Measurements from ENCODE around the gene IQCE.

Gene IQCE

GRCh38 chr7:2517678-2518507, 40.9 kb upstream of the IQCE start:
- no peak for TF ChIP-seq CTCF (conservative IDR thresholded peaks at IDR 0.05; ENCODE audit: low read depth, low read length)

GRCh38 chr7:2518737-2519118, 40.1 kb upstream of the IQCE start:
- peak overlapping the region; percentile 47 for H3K4me3 ChIP-seq (ENCODE audit: low read depth, low read length)
- DNase-seq (ENCODE audit: low read depth): no peak
- no peak for TF ChIP-seq CTCF (conservative IDR thresholded peaks at IDR 0.05; ENCODE audit: low read depth, low read length)

More at GRCh38 chr7:2517678-2518507, 40.9 kb upstream of the IQCE start:
- no peak overlapping the region for H3K4me3 ChIP-seq (ENCODE audit: low read depth, low read length)
- peak; percentile 61 for DNase-seq (ENCODE audit: low read depth)

GRCh38 chr7:2519119-2519930, 39.5 kb upstream of the IQCE start, which contains the start of gene LFNG:
TSS of gene LFNG (plus strand) at chr7:2519774. CDS start at chr7:2519862, 88 bp downstream.
- DNase-seq (ENCODE audit: low read depth): peak; percentile 86
- peak within 1 kb of the TSS; percentile 47 for H3K4me3 ChIP-seq (ENCODE audit: low read depth, low read length)
- no peak for TF ChIP-seq CTCF (conservative IDR thresholded peaks at IDR 0.05; ENCODE audit: low read depth, low read length)

- DNase-seq (ENCODE audit: low read depth): no peak
- H3K4me3 ChIP-seq (ENCODE audit: low read depth, low read length): peak overlapping the region; percentile 46
- no peak for TF ChIP-seq CTCF (conservative IDR thresholded peaks at IDR 0.05; ENCODE audit: low read depth, low read length)
Observed at GRCh38 chr7:2520131-2520760, 38.5 kb upstream of the IQCE start.

GRCh38 chr7:2520761-2521290, 38.0 kb upstream of the IQCE start:
- peak overlapping the region; percentile 46 for H3K4me3 ChIP-seq (ENCODE audit: low read depth, low read length)
- TF ChIP-seq CTCF (conservative IDR thresholded peaks at IDR 0.05; ENCODE audit: low read depth, low read length): no peak
- DNase-seq (ENCODE audit: low read depth): no peak

- TF ChIP-seq CTCF (conservative IDR thresholded peaks at IDR 0.05; ENCODE audit: low read depth, low read length): no peak
- DNase-seq (ENCODE audit: low read depth): no peak
- peak overlapping the region; percentile 28 for H3K4me3 ChIP-seq (ENCODE audit: low read depth, low read length)
Observed at GRCh38 chr7:2521341-2521745, 37.4 kb upstream of the IQCE start.

Measured in choroid plexus epithelial cell (primary cell).